Measurements from ENCODE around the gene OR51B4. TPM values are rescaled to one million over a fixed set of nuclear protein-coding genes. Genes with fewer than 3 reads are reported as not detected.

Gene OR51B4
- total and polyA plus RNA-seq, 9 of the 15 experiments (the other 6 are each of a cell fraction or from before 2014, with no cell fraction given): 17.1 to 64.6 (median 39.9) TPM

- TF ChIP-seq HSF4 (CRISPR knock-in tag; IDR thresholded peaks at IDR 0.05; ENCODE audit: borderline replicate concordance): 0 out of 2 replicates have a peak, but pooled peaks have one; percentile 6
- TF ChIP-seq PRPF4 (IDR thresholded peaks at IDR 0.05; ENCODE audit: insufficient read depth, low read depth, low read length, poor library complexity, severe bottlenecking): no peak
- TF ChIP-seq ZNF589 (CRISPR knock-in tag; IDR thresholded peaks at IDR 0.05; ENCODE audit: low read depth): peak; percentile 77
- TF ChIP-seq MBD2 (IDR thresholded peaks at IDR 0.05; ENCODE audit: borderline replicate concordance, low read depth): peak; percentile 60; the same call in 1 of the 2 replicates
- no peak for TF ChIP-seq TCFL5 (CRISPR knock-in tag; conservative IDR thresholded peaks at IDR 0.05)
- no peak for TF ChIP-seq SPI1 (IDR thresholded peaks at IDR 0.05; ENCODE audit: borderline replicate concordance, low read depth, low read length)
- peak; percentile 83; the same call in 1 of the 2 replicates for TF ChIP-seq RNF2 (IDR thresholded peaks at IDR 0.05)
- TF ChIP-seq FOSL1 (tag; conservative IDR thresholded peaks at IDR 0.05): peak; percentile 94
- TF ChIP-seq ZBTB9 (CRISPR knock-in tag; IDR thresholded peaks at IDR 0.05): no peak
- peak; percentile 93 for TF ChIP-seq SMARCE1 (IDR thresholded peaks at IDR 0.05)
- 0 out of 2 replicates have a peak, but pooled peaks have one; percentile 55 for TF ChIP-seq ZKSCAN1 (IDR thresholded peaks at IDR 0.05; ENCODE audit: low read depth, low read length)
- TF ChIP-seq ARID1B (IDR thresholded peaks at IDR 0.05): peak; percentile 97
- 0 out of 2 replicates have a peak, but pooled peaks have one; percentile 3 for TF ChIP-seq MAFG (tag; conservative IDR thresholded peaks at IDR 0.05)
- peak; percentile 55; the same call in 1 of the 2 replicates for TF ChIP-seq ATF7 (IDR thresholded peaks at IDR 0.05)
- no peak for TF ChIP-seq ZNF778 (CRISPR knock-in tag; IDR thresholded peaks at IDR 0.05)
- TF ChIP-seq EHMT2 (IDR thresholded peaks at IDR 0.05): peak; percentile 49; the same call in 1 of the 2 replicates
- peak; percentile 53; the same call in 1 of the 2 replicates for TF ChIP-seq BACH1 (tag; IDR thresholded peaks at IDR 0.05)
- TF ChIP-seq CREM (IDR thresholded peaks at IDR 0.05; ENCODE audit: low read depth): peak; percentile 59; the same call in 1 of the 2 replicates
- peak; percentile 33 for TF ChIP-seq TBP (optimal IDR thresholded peaks at IDR 0.05; ENCODE audit: low read depth, low read length)
- TF ChIP-seq STAT5A (IDR thresholded peaks at IDR 0.05; ENCODE audit: borderline replicate concordance, low read length): peak; percentile 87
- peak; percentile 82 for TF ChIP-seq SOX6 (IDR thresholded peaks at IDR 0.05)
- TF ChIP-seq PRMT5 (CRISPR knock-in tag; IDR thresholded peaks at IDR 0.05): no peak
- peak; percentile 82; the same call in 1 of the 2 replicates for TF ChIP-seq CC2D1A (IDR thresholded peaks at IDR 0.05)
- TF ChIP-seq POLR2AphosphoS2 (IDR thresholded peaks at IDR 0.05; ENCODE audit: low read length): no peak
- TF ChIP-seq ZNF253 (CRISPR knock-in tag; conservative IDR thresholded peaks at IDR 0.05): no peak
Observed at GRCh38 chr11:5288108-5288905, 13.4 kb downstream of the OR51B4 start (continued).
